GM12874 (cell line): ENCODE results near the gene ZFAND5.

Experiments
- TF ChIP-seq, protein P1 (sequence below): IDR thresholded peaks from 2 replicates; pipeline ENCODE4 v1.5.1; 2011; ENCODE audit warnings: low read depth, mild to moderate bottlenecking, control low read depth, low read length, moderate library complexity; ENCODE audit not compliant: insufficient read depth

ZFAND5 gene

DNA sequence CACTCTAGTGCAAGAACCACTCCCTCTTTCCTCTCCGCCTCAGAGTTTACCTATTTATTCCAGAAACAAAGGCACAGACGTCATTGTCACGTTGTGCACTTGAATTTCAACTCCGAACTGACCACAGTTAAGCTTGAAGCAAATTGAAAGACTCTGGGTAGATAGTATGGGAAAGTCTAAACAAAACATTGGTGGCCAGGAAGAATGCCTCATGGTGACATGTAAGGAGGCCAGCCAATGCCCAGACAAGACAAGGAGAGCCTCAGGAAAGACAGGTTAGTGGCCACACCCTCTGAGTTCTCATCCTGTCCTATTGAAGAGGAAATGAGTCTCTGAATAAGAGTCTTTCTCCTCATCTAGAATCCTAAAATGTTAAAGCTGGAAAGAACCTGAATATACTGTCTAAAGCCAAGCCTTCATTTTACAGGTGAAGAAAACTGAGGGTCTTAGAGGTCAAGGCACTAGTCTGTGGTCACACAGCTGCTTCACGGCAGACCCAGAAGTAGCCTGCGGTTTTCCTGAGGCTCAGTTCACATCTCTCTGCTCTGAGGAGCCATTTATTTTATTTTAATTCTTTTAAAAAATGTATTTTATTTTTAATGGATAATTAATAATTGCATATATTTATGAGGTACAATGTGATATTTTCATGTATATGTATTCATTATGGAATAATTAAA, 30.2 kb downstream of the ZFAND5 start:
- TF ChIP-seq, protein P1, sequence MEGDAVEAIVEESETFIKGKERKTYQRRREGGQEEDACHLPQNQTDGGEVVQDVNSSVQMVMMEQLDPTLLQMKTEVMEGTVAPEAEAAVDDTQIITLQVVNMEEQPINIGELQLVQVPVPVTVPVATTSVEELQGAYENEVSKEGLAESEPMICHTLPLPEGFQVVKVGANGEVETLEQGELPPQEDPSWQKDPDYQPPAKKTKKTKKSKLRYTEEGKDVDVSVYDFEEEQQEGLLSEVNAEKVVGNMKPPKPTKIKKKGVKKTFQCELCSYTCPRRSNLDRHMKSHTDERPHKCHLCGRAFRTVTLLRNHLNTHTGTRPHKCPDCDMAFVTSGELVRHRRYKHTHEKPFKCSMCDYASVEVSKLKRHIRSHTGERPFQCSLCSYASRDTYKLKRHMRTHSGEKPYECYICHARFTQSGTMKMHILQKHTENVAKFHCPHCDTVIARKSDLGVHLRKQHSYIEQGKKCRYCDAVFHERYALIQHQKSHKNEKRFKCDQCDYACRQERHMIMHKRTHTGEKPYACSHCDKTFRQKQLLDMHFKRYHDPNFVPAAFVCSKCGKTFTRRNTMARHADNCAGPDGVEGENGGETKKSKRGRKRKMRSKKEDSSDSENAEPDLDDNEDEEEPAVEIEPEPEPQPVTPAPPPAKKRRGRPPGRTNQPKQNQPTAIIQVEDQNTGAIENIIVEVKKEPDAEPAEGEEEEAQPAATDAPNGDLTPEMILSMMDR = no peak

DNA sequence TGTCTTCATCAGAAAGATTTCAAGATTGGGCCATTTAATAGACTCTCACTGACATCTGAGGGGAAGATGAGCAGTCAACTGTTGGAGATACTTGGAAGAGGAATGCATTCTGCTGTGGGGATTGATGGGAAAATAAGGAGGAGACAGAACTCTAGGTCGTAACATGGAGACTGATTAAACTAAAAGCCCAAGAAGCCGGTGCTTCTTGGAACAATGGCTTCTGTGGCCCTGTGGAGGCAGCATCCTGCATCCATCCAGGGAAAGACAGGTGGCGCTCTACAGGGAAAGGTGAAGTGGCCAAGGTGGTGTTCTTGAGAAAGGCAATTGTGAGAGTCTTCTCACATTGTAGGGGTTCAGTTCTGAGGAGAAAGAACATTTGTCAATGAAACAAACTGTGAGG, 31.3 kb downstream of the ZFAND5 start:
- TF ChIP-seq, protein P1 = no peak

DNA sequence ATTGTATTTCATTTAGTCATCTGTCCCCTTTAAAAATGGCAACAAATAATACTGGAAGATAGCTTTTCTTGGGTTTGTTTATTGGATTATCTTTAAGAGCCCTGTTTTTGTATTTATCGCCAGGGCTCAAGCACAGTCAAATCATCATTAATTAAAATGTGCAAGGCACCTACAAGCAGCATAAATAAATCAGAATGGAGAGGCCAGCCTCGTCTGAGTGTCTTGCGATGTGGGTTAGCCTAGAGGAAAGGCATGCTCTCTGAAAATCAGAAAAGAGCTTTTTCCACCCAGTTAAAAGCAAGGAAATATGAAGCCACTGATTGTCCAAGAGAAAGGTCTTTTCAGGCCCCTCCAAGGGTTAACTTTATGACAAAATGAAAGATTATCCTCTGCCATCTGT, 31.8 kb downstream of the ZFAND5 start:
- TF ChIP-seq, protein P1 = no peak

DNA sequence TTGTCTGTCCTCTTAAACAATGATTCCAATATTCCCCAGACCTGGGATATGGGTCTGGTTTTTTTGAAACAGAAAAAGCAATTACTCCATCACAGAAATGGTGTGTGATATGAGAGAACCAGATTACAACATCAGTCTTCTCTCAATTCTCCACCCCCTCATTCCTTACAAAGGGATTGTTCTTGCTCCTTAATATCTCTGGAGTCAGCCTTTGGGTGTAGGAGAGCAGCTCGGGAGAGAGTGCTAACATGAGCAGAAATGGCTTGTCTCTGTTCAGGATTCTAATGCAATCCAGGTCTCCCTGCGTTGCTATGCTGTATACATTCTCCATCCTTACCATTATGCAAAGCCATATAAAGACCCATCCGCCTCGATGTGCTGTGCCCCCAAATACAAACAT, 32.7 kb downstream of the ZFAND5 start:
- TF ChIP-seq, protein P1 = no peak

DNA sequence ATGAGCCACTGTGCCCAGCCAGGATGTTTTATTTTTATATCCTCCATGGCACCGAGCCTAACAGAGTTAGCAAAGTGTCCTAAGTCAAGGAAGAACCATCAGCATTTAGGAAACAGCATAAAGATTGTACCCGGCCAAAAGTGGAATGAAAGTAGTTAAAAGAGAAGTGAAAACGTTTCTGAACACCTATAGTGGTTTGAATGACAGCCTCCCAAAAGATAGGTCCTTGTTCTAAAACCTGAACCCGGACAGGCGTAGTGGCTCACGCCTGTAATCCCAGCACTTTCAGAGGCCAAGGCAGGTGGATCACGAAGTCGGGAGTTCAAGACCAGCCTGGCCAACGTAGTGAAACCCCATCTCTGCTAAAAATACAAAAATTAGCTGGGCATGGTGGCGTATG, 37.4 kb downstream of the ZFAND5 start:
- TF ChIP-seq, protein P1 = no peak

DNA sequence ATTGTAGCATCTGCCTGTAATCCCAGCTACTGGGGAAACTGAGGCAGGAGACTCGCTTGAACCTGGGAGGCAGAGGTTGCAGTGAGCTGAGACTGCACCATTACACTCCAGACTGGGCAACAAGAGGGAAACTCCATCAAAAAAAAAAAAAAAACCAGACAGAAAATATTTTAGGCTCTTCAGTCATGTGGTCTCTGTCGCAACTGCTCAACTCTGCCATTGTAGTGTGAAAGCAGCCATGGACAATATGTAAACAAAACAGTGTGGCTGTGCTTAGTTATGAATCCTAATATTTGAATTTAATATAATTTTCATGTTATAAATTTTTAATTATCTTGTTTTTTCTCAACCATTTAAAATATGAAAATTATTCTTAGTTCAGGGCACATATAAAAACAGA, 38.4 kb downstream of the ZFAND5 start:
- TF ChIP-seq, protein P1 = no peak

DNA sequence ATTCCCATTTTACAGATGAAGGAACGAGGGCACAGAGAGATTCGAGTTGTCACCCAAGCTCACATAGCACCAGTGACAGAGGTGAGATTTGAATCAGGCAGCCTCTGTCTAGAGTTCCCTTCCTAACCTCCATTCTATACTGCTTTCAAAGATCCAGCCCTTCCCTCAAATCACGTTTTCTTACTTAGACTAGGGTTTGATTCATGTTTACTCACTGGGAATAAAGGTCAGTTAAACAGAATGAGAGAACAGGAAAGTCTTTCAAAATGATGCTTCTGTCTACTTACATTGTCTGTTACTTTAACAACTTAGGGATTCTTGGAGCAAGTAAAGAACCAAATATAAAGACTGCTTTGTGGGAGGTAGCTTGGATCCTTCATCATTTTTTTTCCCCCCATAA, 40.0 kb downstream of the ZFAND5 start:
- TF ChIP-seq, protein P1 = no peak
